ENCODE measurements around the gene TRAPPC12. TPM values are rescaled to one million over a fixed set of nuclear protein-coding genes. Genes with fewer than 3 reads are reported as not detected.

The TRAPPC12 gene
- polyA plus RNA-seq, 1 donor from 2014 or later, result 76.2 TPM

- Histone ChIP-seq H3F3A (ENCODE audit: insufficient read depth, low read length, poor library complexity, severe bottlenecking) (no peaks in the 10 kb centered on the region), H3K4me2 (ENCODE audit: low read length) (no peak overlapping the region), H3K36me3 (ENCODE audit: insufficient read depth, low read length) (no peaks in the 10 kb centered on the region), H3K27me3 (ENCODE audit: insufficient read depth, low read depth, low read length) (no peaks in the 10 kb centered on the region), H3K9me2 (ENCODE audit: insufficient read depth, low read length) (no peaks in the 10 kb centered on the region), H3K79me2 (replicated peaks; ENCODE audit: insufficient read depth, low read length) (no peaks in the 10 kb centered on the region), H4K20me1 (ENCODE audit: insufficient read depth) (no peaks in the 10 kb centered on the region), H3K9ac (ENCODE audit: low read length) (peak overlapping the region; percentile 45), H3K9me3 (ENCODE audit: low read length) (no peaks in the 10 kb centered on the region), H3K4me3 (ENCODE audit: low read length) (no peak overlapping the region), H3K27ac (ENCODE audit: low read length) (peak overlapping the region; percentile 70), H2AFZ (ENCODE audit: low read depth, low read length) (no peak overlapping the region)
- no peak for TF ChIP-seq EZH2 (IDR thresholded peaks at IDR 0.05; ENCODE audit: borderline replicate concordance, insufficient read depth, low read length, poor library complexity, severe bottlenecking)
- TF ChIP-seq EP300 (conservative IDR thresholded peaks at IDR 0.05; ENCODE audit: poor library complexity, severe bottlenecking), result no peak
- TF ChIP-seq MXI1 (conservative IDR thresholded peaks at IDR 0.05; ENCODE audit: poor library complexity, severe bottlenecking), result no peak
- TF ChIP-seq POLR2AphosphoS5 (IDR thresholded peaks at IDR 0.05), result no peak
- no peak for TF ChIP-seq CTCF (IDR thresholded peaks at IDR 0.05; ENCODE audit: poor library complexity, severe bottlenecking)
- TF ChIP-seq SMC3 (conservative IDR thresholded peaks at IDR 0.05; ENCODE audit: poor library complexity), result no peak
- TF ChIP-seq TAF1 (IDR thresholded peaks at IDR 0.05; ENCODE audit: low read depth), result no peak
- TF ChIP-seq RAD21 (conservative IDR thresholded peaks at IDR 0.05), result no peak
- no peak for TF ChIP-seq REST (IDR thresholded peaks at IDR 0.05; ENCODE audit: borderline replicate concordance)
These were observed 53.8 kb downstream of the TRAPPC12 start for GRCh38 chr2:3433339-3433699.

- H4K20me1 ChIP-seq (ENCODE audit: insufficient read depth), result no peaks in the 10 kb centered on the region
- H3K36me3 ChIP-seq (ENCODE audit: insufficient read depth, low read length), result no peaks in the 10 kb centered on the region
- H2AFZ ChIP-seq (ENCODE audit: low read depth, low read length), result no peak overlapping the region
- peak overlapping the region; percentile 13 for H3K4me3 ChIP-seq (ENCODE audit: low read length)
- no peaks in the 10 kb centered on the region for H3K79me2 ChIP-seq (replicated peaks; ENCODE audit: insufficient read depth, low read length)
- H3K9ac ChIP-seq (ENCODE audit: low read length), result peak overlapping the region; percentile 45
- H3K9me2 ChIP-seq (ENCODE audit: insufficient read depth, low read length), result no peaks in the 10 kb centered on the region
- H3K27me3 ChIP-seq (ENCODE audit: insufficient read depth, low read depth, low read length), result no peaks in the 10 kb centered on the region
- H3K9me3 ChIP-seq (ENCODE audit: low read length), result no peaks in the 10 kb centered on the region
- peak overlapping the region; percentile 70 for H3K27ac ChIP-seq (ENCODE audit: low read length)
- no peak overlapping the region for H3K4me2 ChIP-seq (ENCODE audit: low read length)
- no peaks in the 10 kb centered on the region for H3F3A ChIP-seq (ENCODE audit: insufficient read depth, low read length, poor library complexity, severe bottlenecking)
- TF ChIP-seq EZH2 (IDR thresholded peaks at IDR 0.05; ENCODE audit: borderline replicate concordance, insufficient read depth, low read length, poor library complexity, severe bottlenecking) (no peak), MXI1 (conservative IDR thresholded peaks at IDR 0.05; ENCODE audit: poor library complexity, severe bottlenecking) (no peak), CTCF (IDR thresholded peaks at IDR 0.05; ENCODE audit: poor library complexity, severe bottlenecking) (no peak), SMC3 (conservative IDR thresholded peaks at IDR 0.05; ENCODE audit: poor library complexity) (peak; percentile 15), TAF1 (IDR thresholded peaks at IDR 0.05; ENCODE audit: low read depth) (no peak), REST (IDR thresholded peaks at IDR 0.05; ENCODE audit: borderline replicate concordance) (peak; percentile 42)
These were observed 54.4 kb downstream of the TRAPPC12 start for GRCh38 chr2:3433776-3434400.
